ENCODE measurements around the gene RNF223. TPM values are rescaled to one million over a fixed set of nuclear protein-coding genes. Genes with fewer than 3 reads are reported as not detected.
A peak's percentile ranks its signal among the peaks of the same experiment; 100 is the strongest.
"Not testable (repeated sequence)": the region's sequence is repeated elsewhere in the genome, so short reads cannot be mapped to it uniquely, and the experiment has no call there.

The RNF223 gene
- total and polyA plus RNA-seq, 12 donors: not detected

GRCh38 chr1:1098681-1099421 is 24.7 kb upstream of the RNF223 start:
- TF ChIP-seq CTCF (IDR thresholded peaks at IDR 0.05): no peak
- Histone ChIP-seq H3K36me3 (no peaks in the 10 kb centered on the region), H3K27me3 (no peaks in the 10 kb centered on the region), H3K27ac (no peak overlapping the region), H3K4me3 (no peak overlapping the region), H3K9me3 (peaks cover 0 to 11% (median 0%) of the 10 kb centered on the region in 11 donors), H3K4me1 (no peaks in the 10 kb centered on the region)
- ATAC-seq: no peak
- WGBS, 2 donors: 96 to 97% methylated on average over 18 of the region's 18 CpGs
- no peak for DNase-seq
- intact Hi-C loops (cut with DNase I): no loop called here

DNA sequence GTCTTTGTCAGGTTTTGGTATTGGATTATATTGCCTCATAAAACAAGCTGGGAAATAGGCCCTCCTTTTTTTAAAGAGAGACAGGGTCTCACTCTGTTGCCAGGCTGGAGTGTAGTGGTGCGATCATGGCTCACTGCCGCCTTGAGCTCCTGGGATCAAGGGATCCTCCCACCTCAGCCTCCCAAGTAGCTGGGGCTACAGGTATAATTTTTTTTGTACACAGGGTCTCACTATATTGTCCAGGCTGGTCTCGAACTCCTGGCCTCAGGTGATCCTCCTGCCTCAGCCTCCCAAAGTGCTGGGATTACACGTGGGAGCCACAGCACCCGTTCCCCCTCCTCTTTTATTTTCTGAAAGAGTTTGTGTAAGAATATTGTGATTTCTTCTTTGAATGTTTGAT is 22.0 kb upstream of the RNF223 start:
- H3K9me3 ChIP-seq: peaks cover 0 to 11% (median 0%) of the 10 kb centered on the region in 11 donors
- H3K4me1 ChIP-seq; intact Hi-C loops (cut with DNase I); H3K36me3 ChIP-seq; H3K27me3 ChIP-seq; DNase-seq; H3K27ac ChIP-seq; ATAC-seq; H3K4me3 ChIP-seq: not testable (repeated sequence)
- WGBS, 2 donors: 93 to 100% methylated on average over 5 of the region's 5 CpGs

- no peak for DNase-seq
- H3K27me3 ChIP-seq: no peaks in the 10 kb centered on the region
- no peak overlapping the region for H3K4me3 ChIP-seq
- TF ChIP-seq CTCF (IDR thresholded peaks at IDR 0.05): no peak
- no peak for ATAC-seq
- no peaks in the 10 kb centered on the region for H3K36me3 ChIP-seq
- 96 to 97% methylated on average over 7 of the region's 7 CpGs for WGBS, 2 donors
- intact Hi-C loops (cut with DNase I): no loop called here
- no peaks in the 10 kb centered on the region for H3K4me1 ChIP-seq
- no peak overlapping the region for H3K27ac ChIP-seq
- H3K9me3 ChIP-seq: peaks cover 0 to 5% (median 0%) of the 10 kb centered on the region in 11 donors
Measured at GRCh38 chr1:1094981-1095380, 20.9 kb upstream of the RNF223 start.

DNA sequence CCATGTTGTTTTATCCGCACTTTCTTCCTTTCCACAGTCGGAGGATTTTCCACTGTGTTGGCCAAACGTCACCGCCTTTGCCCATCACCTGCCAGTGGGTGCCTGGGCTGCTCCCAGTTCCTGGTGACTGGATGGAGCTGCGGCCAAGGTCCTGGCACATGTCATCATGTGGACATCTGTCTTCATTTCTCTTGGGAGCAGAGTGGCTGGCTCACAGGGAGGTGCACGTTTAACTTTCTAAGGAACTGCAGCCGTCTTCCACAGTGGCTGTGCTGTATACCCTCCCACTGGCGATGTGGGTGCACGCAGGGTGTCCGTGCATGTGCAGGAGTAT is 19.5 kb upstream of the RNF223 start:
- intact Hi-C loops (cut with DNase I): no loop called here
- no peaks in the 10 kb centered on the region for H3K4me1 ChIP-seq
- no peak for TF ChIP-seq CTCF (IDR thresholded peaks at IDR 0.05)
- DNase-seq: peak in 1 of 2 donors; percentile 14
- peak in 3 of 8 donors; percentile 24 to 51 (median 43) for ATAC-seq
- no peaks in the 10 kb centered on the region for H3K9me3 ChIP-seq
- no peaks in the 10 kb centered on the region for H3K27me3 ChIP-seq
- 84 to 86% methylated on average over 10 of the region's 10 CpGs for WGBS, 2 donors
- H3K36me3 ChIP-seq: no peaks in the 10 kb centered on the region
- H3K4me3 ChIP-seq: no peak overlapping the region
- no peak overlapping the region for H3K27ac ChIP-seq

DNA sequence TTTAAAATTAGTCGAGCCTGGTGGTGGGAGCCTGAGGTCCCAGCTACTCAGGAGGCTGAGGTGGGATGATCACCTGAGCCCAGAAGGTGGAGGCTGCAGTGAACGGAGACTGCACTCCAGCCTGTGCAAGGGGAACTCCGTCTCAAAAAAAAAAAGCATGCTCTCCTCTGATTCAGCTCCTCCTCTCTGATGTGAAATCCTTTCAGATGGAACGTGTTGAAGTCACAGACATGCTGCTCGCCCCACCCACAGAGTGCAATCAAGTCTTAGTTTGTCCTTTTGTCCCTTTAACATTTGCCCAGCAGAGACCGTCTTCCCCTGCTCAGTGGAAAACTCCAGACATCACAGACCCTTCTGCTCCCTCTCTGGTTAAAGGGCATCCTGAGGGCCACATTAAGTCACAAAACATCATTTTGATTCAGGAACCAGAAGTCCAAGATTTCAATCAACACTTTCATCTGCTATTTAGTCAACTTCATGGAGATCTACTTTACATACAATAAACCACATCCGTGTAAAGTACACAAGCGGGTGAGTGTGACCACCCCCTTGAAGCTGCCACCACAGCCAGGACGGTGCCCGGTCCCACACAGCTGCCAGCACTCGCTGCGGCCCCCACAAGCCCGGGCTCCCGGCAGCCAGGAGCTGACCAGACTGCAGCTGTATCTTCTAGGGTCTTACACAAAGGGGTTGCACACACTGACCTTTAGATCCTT is 18.9 kb upstream of the RNF223 start:
- no peaks in the 10 kb centered on the region for H3K4me1 ChIP-seq
- WGBS, 2 donors: 91% methylated on average over 14 of the region's 14 CpGs
- no peaks in the 10 kb centered on the region for H3K9me3 ChIP-seq
- DNase-seq: no peak
- TF ChIP-seq CTCF (IDR thresholded peaks at IDR 0.05): no peak
- H3K27ac ChIP-seq: no peak overlapping the region
- H3K4me3 ChIP-seq: no peak overlapping the region
- no peak for ATAC-seq
- H3K27me3 ChIP-seq: no peaks in the 10 kb centered on the region
- no peaks in the 10 kb centered on the region for H3K36me3 ChIP-seq
- intact Hi-C loops (cut with DNase I): no loop called here

Data from heart right ventricle (tissue), 16 donors.